RCC 7860 (cell line): ENCODE results near the gene LEF1.

Experiments used
- DNase-seq: peaks from one replicate; pipeline ENCODE4 v3.0.0-alpha.2; 2015; ENCODE audit warnings: low spot score
- FAIRE-seq: peaks from 2 replicates; lab custom pipeline; 2012; peaks lifted over from hg19 to GRCh38; lab: Jason Lieb, UNC

Gene LEF1

GRCh38 chr4:108149588-108150380 lies 18.9 kb downstream of the LEF1 start:
- DNase-seq, result no peak
- FAIRE-seq, result no peak

- DNase-seq (no peak), FAIRE-seq (no peak)
Observed at GRCh38 chr4:108148316-108148715, 20.4 kb downstream of the LEF1 start.

- DNase-seq (no peak), FAIRE-seq (no peak)
Observed at GRCh38 chr4:108146819-108147218, 21.9 kb downstream of the LEF1 start.

- DNase-seq (no peak), FAIRE-seq (no peak)
Observed at GRCh38 chr4:108146336-108146735, 22.4 kb downstream of the LEF1 start.

GRCh38 chr4:108144451-108144850 lies 24.3 kb downstream of the LEF1 start:
- DNase-seq (no peak), FAIRE-seq (no peak)

- DNase-seq (no peak), FAIRE-seq (no peak)
Observed at GRCh38 chr4:108143515-108143914, 25.2 kb downstream of the LEF1 start.

- DNase-seq, result no peak
- no peak for FAIRE-seq
Observed at GRCh38 chr4:108142870-108143269, 25.9 kb downstream of the LEF1 start.

GRCh38 chr4:108141213-108141950 lies 27.4 kb downstream of the LEF1 start:
- FAIRE-seq (no peak), DNase-seq (no peak)

- FAIRE-seq (no peak), DNase-seq (no peak)
Observed at GRCh38 chr4:108140328-108140727, 28.4 kb downstream of the LEF1 start.

- DNase-seq (no peak), FAIRE-seq (no peak)
Observed at GRCh38 chr4:108139089-108139488, 29.6 kb downstream of the LEF1 start.

GRCh38 chr4:108135549-108136209 lies 33.1 kb downstream of the LEF1 start:
- no peak for DNase-seq
- no peak for FAIRE-seq

GRCh38 chr4:108130955-108131354 lies 37.8 kb downstream of the LEF1 start:
- DNase-seq, result no peak
- FAIRE-seq, result no peak

- DNase-seq (no peak), FAIRE-seq (no peak)
Observed at GRCh38 chr4:108129196-108129595, 39.5 kb downstream of the LEF1 start.

- DNase-seq (no peak), FAIRE-seq (no peak)
Observed at GRCh38 chr4:108126806-108127205, 41.9 kb downstream of the LEF1 start.

- FAIRE-seq (no peak), DNase-seq (no peak)
Observed at GRCh38 chr4:108120789-108121188, 47.9 kb downstream of the LEF1 start.

GRCh38 chr4:108119199-108119800 lies 49.4 kb downstream of the LEF1 start:
- no peak for FAIRE-seq
- DNase-seq, result no peak

GRCh38 chr4:108118505-108118904 lies 50.2 kb downstream of the LEF1 start:
- FAIRE-seq (no peak), DNase-seq (no peak)

GRCh38 chr4:108117418-108118182 lies 51.1 kb downstream of the LEF1 start:
- no peak for FAIRE-seq
- DNase-seq, result no peak

GRCh38 chr4:108116423-108117168 lies 52.1 kb downstream of the LEF1 start:
- no peak for FAIRE-seq
- DNase-seq, result no peak

- no peak for FAIRE-seq
- no peak for DNase-seq
Observed at GRCh38 chr4:108115168-108115526, 53.6 kb downstream of the LEF1 start.
